ENCODE measurements around the gene NOS1AP.

DNA sequence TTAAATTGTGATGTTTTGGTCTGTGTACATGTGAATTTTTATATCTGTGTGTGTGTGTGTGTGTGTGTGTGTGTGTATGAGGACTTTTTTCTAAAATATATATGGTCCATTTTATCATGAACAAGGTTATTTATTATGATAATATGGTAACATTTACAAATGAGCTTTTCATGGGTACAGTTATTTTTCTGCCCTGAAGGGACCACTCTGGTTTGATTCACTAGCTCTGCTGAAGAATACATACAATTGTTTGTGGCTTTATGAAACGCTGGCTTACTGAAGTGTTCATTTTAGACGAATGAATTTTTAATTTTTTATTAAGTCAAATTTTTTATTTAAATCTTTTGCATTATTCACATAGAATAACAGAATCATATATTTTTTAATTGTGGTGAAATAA, 235.2 kb downstream of the NOS1AP start:
- TF ChIP-seq EZH2phosphoT487 (IDR thresholded peaks at IDR 0.05; ENCODE audit: borderline replicate concordance, low read length) = no peak
- TF ChIP-seq, protein P1, sequence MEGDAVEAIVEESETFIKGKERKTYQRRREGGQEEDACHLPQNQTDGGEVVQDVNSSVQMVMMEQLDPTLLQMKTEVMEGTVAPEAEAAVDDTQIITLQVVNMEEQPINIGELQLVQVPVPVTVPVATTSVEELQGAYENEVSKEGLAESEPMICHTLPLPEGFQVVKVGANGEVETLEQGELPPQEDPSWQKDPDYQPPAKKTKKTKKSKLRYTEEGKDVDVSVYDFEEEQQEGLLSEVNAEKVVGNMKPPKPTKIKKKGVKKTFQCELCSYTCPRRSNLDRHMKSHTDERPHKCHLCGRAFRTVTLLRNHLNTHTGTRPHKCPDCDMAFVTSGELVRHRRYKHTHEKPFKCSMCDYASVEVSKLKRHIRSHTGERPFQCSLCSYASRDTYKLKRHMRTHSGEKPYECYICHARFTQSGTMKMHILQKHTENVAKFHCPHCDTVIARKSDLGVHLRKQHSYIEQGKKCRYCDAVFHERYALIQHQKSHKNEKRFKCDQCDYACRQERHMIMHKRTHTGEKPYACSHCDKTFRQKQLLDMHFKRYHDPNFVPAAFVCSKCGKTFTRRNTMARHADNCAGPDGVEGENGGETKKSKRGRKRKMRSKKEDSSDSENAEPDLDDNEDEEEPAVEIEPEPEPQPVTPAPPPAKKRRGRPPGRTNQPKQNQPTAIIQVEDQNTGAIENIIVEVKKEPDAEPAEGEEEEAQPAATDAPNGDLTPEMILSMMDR (IDR thresholded peaks at IDR 0.05; ENCODE audit: low read depth, low read length, poor library complexity, severe bottlenecking) = no peak

Data from DOHH2 (cell line).